HepG2 (cell line): Measurements from ENCODE around the gene ADAMTS13. TPM values are rescaled to one million over a fixed set of nuclear protein-coding genes. Genes with fewer than 3 reads are reported as not detected.

Experiments used
- ATAC-seq: fragments of 200-7000 bp; cut with Tn5 transposase; 3 replicates; pipeline ENCODE4 v1.9.1; 2020; ENCODE audit warnings: mild to moderate bottlenecking, moderate library complexity
- BruUV-seq: library from RNA; stranded (reverse); fragments of 400-500 nt; replicated peaks from 2 replicates; lab custom pipeline; 2021; lab: Mats Ljungman, UMichigan
- CTCF ChIA-PET: fragments of 300-600 bp; formaldehyde crosslinking; extraction: SDS; loops from one replicate; lab custom pipeline; 2021; ENCODE audit warnings: low total read pairs, inconsistent platforms, low intra/inter-chr PET ratio; lab: Yijun Ruan, JAX
- POLR2A ChIA-PET: fragments of 350-600 bp; sonication (Branson Sonifier 250); formaldehyde crosslinking; loops from one replicate; lab custom pipeline; 2020; ENCODE audit warnings: antibody characterized with exemption, inconsistent platforms; lab: Yijun Ruan, JAX
- DNase-seq: peaks from one replicate; pipeline ENCODE4 v3.0.0-alpha.2; 2015; ENCODE audit warnings: low spot score
- FAIRE-seq: peaks from 3 replicates; lab custom pipeline; 2011; peaks lifted over from hg19 to GRCh38; lab: Jason Lieb, UNC
- H2AFZ ChIP-seq: one replicate; pipeline ENCODE4 v1.6.1; 2011; ENCODE audit warnings: low read length, inconsistent platforms
- H3K27ac ChIP-seq: fragments of 300-600 bp; 3 replicates; pipeline ENCODE4 v1.8.0; 2011; ENCODE audit warnings: mixed run types, mild to moderate bottlenecking, mixed read lengths, low read length, inconsistent platforms; ENCODE audit not compliant: insufficient read depth; ENCODE audit errors: extremely low read length
- H3K27me3 ChIP-seq, 2 experiments: fragments of 200-600 bp in 1 of 2; 2 replicates in 1 of 2; 3 replicates in 1 of 2; pipeline versions ENCODE4 v1.6.0 to v1.8.0; 2011; ENCODE audit warnings: low read length in 2 of 2, mild to moderate bottlenecking in 2 of 2, moderate library complexity in 2 of 2, inconsistent platforms in 1 of 2; ENCODE audit not compliant: insufficient read depth in 2 of 2, control insufficient read depth in 1 of 2
- H3K36me3 ChIP-seq, 2 experiments: fragments of 200-600 bp in 1 of 2; replicated peaks in 1 of 2; 2 replicates in 1 of 2; 3 replicates in 1 of 2; pipeline versions ENCODE4 v1.5.1 to v1.8.0; 2011; ENCODE audit warnings: low read length in 2 of 2, inconsistent platforms in 1 of 2; ENCODE audit not compliant: insufficient read depth in 2 of 2, control insufficient read depth in 1 of 2
- H3K4me1 ChIP-seq: 2 replicates; pipeline ENCODE4 v1.5.1; 2012; ENCODE audit warnings: low read length, inconsistent platforms; ENCODE audit not compliant: insufficient read depth
- H3K4me2 ChIP-seq: 2 replicates; pipeline ENCODE4 v1.6.0; 2011; ENCODE audit warnings: low read depth, low read length, inconsistent platforms
- H3K4me3 ChIP-seq, 3 experiments: fragments of 200-600 bp in 1 of 3; sonication (generic), shearing (Covaris generic) in 1 of 3; replicated peaks in 1 of 3; 2 replicates each; pipeline ENCODE4 v1.5.1; 2011 to 2016; ENCODE audit warnings: low read length in 3 of 3, inconsistent platforms in 2 of 3, low read depth in 2 of 3, mild to moderate bottlenecking in 2 of 3, control low read depth in 1 of 3, mixed read lengths in 1 of 3; ENCODE audit not compliant: insufficient read depth in 1 of 3
- H3K79me2 ChIP-seq: one replicate; pipeline ENCODE4 v1.6.1; 2011; ENCODE audit warnings: low read length, inconsistent platforms; ENCODE audit not compliant: insufficient read depth
- H3K9ac ChIP-seq: 2 replicates; pipeline ENCODE4 v1.6.0; 2011; ENCODE audit warnings: mild to moderate bottlenecking, low read depth, low read length, inconsistent platforms; ENCODE audit not compliant: insufficient read depth
- H3K9me3 ChIP-seq: 2 replicates; pipeline ENCODE4 v1.5.1; 2012; ENCODE audit warnings: mild to moderate bottlenecking, low read length
- H4K20me1 ChIP-seq: 2 replicates; pipeline ENCODE4 v1.6.0; 2011; ENCODE audit warnings: inconsistent platforms, mild to moderate bottlenecking, low read length, moderate library complexity; ENCODE audit not compliant: insufficient read depth
- AGO2 ChIP-seq: fragments of 200-400 bp; formaldehyde crosslinking; optimal IDR thresholded peaks from 2 replicates; pipeline ENCODE3; 2017; ENCODE audit warnings: mild to moderate bottlenecking, low read depth, low read length, moderate library complexity
- ATF6 ChIP-seq: sonication (generic); formaldehyde crosslinking; conservative IDR thresholded peaks from 2 replicates; pipeline ENCODE4 v1.4.0; 2020; ENCODE audit warnings: missing genetic modification reagents
- BRCA1 ChIP-seq: sonication (generic); formaldehyde crosslinking; IDR thresholded peaks from 2 replicates; pipeline ENCODE4 v1.4.0; 2020; ENCODE audit warnings: missing genetic modification reagents
- IKZF5 ChIP-seq: IDR thresholded peaks from 2 replicates; pipeline ENCODE4 v1.6.1; 2018; ENCODE audit warnings: missing genetic modification reagents, mild to moderate bottlenecking, missing compliant biosample characterization
- RBFOX2 ChIP-seq: fragments of 200-400 bp; formaldehyde crosslinking; IDR thresholded peaks from 2 replicates; pipeline ENCODE4 v1.6.1; 2017; ENCODE audit warnings: low read depth, mild to moderate bottlenecking, low read length
- SALL2 ChIP-seq: sonication (generic); formaldehyde crosslinking; IDR thresholded peaks from 2 replicates; pipeline ENCODE4 v1.8.1; 2023; ENCODE audit warnings: mild to moderate bottlenecking, missing genetic modification reagents, inconsistent platforms
- SP5 ChIP-seq: IDR thresholded peaks from 2 replicates; pipeline ENCODE4 v1.6.1; 2016; ENCODE audit warnings: low read depth, borderline replicate concordance
- TCF7 ChIP-seq: sonication (generic); IDR thresholded peaks from 2 replicates; pipeline ENCODE4 v1.6.1; 2016; ENCODE audit warnings: antibody characterized with exemption, low read depth
- ZFP36L1 ChIP-seq: sonication (generic); formaldehyde crosslinking; IDR thresholded peaks from 2 replicates; pipeline ENCODE4 v1.8.0; 2022; ENCODE audit warnings: mild to moderate bottlenecking, missing genetic modification reagents, moderate library complexity
- WGBS: methylation state at CpG from one replicate; pipeline ENCODE4 v1.1.6; 2017; ENCODE audit warnings: low lambda C conversion rate; 5-methylcytosine and 5-hydroxymethylcytosine counted together
- in situ Hi-C: cut with HindIII; loops from 2 replicates; pipeline ENCODE4 v1.10.0; 2017; ENCODE audit warnings: low pct_unique_long_range_greater_than_20kb; ENCODE audit not compliant: extremely low pct_ligation_motif_present
- intact Hi-C: fragments of 100-400 bp; cut with micrococcal nuclease; formaldehyde crosslinking; loops from one replicate; pipeline ENCODE4 v1.10.0; 2022; ENCODE audit not compliant: unreplicated experiment
- polyA plus RNA-seq, 8 experiments: library from polyadenylated mRNA; depleted of rRNA in 3 of 8; stranded (reverse) in 7 of 8; unstranded in 1 of 8; fragments of >200 nt; fragmentation: Illumina TruSeq in 4 of 8; extraction: Trizol in 4 of 8; gene quantifications; 2 replicates each; pipeline versions ENCODE4 v1.2.1 to v1.2.3, GENCODE V29; 2011 to 2016; ENCODE audit warnings: low read depth in 4 of 8, missing spikeins in 1 of 8, mixed read lengths in 1 of 8; ENCODE audit not compliant: insufficient read depth in 1 of 8
- total RNA-seq, 5 experiments: library from RNA; depleted of rRNA; stranded (reverse); fragments of >200 nt; fragmentation: Illumina TruSeq; extraction: Trizol; gene quantifications; 2 replicates each; pipeline ENCODE4 v1.2.3, GENCODE V29; 2016; ENCODE audit warnings: low read depth in 1 of 5
- TF ChIP-seq, protein P1 (sequence below), 2 experiments: sonication (generic) in 1 of 2; formaldehyde crosslinking in 1 of 2; IDR thresholded peaks; 2 replicates each; pipeline versions ENCODE4 v1.4.0 to v1.6.1; 2018 to 2020; ENCODE audit warnings: missing genetic modification reagents in 2 of 2, borderline replicate concordance in 1 of 2, low read depth in 1 of 2, mild to moderate bottlenecking in 1 of 2, missing biosample characterization in 1 of 2

The ADAMTS13 gene
- total and polyA plus RNA-seq, 2 of the 13 experiments (the other 11 are each of a cell fraction or from before 2014, with no cell fraction given): 0.91 to 4.5 TPM

DNA sequence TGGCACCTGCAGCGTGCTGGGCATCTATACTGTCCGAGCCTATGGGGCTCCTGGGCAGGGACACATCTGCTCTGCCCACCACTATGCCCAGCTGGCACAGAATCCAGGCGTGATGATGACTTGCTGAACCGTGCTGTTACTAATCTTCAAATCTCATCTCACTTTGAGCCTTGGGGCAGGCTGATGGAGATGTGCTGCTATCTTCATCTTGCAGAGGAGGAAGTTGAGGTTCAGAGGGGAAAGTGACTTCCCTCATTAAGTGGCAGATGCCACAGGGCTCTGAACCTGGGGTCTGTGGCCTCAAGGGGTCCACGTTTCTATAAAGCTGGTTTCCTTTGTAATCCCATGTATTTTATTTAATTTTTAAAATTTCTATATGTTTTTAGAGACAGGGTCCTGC lies 52.0 kb downstream of the ADAMTS13 start:
- H3K27ac ChIP-seq: no peak overlapping the region
- ChIA-PET POLR2A (no interaction called here), CTCF (no interaction called here)
- WGBS: 93% methylated on average over 3 of the region's 5 CpGs
- no peak overlapping the region for H2AFZ ChIP-seq
- TF ChIP-seq ZFP36L1 (CRISPR knock-in tag) (no peak), SP5 (CRISPR knock-in tag) (no peak), TCF7 (no peak)
- H3K4me2 ChIP-seq: no peak overlapping the region
- no peaks in the 10 kb centered on the region for H3K9me3 ChIP-seq
- BruUV-seq: no TSS peak
- H3K4me3 ChIP-seq: no peak overlapping the region
- 0 out of 2 replicates have a peak, but pooled peaks cover 2% of the 10 kb centered on the region for H4K20me1 ChIP-seq
- no peak overlapping the region for H3K9ac ChIP-seq
- intact Hi-C loops (no loop called here), in situ Hi-C loops (no loop called here)
- 0 out of 5 replicates have a peak, but pooled peaks cover 0 to 3% of the 10 kb centered on the region in 2 experiments for H3K36me3 ChIP-seq
- H3K79me2 ChIP-seq: no peaks in the 10 kb centered on the region
- ATAC-seq (no peak), DNase-seq (no peak), FAIRE-seq (no peak)
- peaks cover 26% of the 10 kb centered on the region for H3K4me1 ChIP-seq
- H3K27me3 ChIP-seq: no peaks in the 10 kb centered on the region

DNA sequence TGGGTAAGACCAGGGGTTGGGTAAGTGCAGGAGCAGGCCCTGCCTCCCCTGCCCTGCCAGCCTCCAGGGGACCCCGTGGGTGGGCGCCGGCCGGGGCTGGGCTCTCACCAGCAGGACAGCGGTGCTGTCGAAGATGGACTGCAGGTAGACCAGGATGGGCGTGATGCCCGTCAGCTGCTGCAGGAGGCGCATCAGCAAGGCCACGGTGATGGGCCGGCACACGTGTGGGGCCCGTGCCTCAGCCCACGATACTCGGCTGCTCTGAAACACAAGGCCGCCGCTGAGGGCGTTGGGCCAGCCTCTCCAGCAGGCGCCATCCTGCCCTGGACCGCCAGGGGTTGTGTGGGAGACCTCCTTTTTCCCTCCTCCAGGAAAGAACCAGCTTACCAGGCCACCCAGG lies 52.7 kb downstream of the ADAMTS13 start:
- 95% methylated on average over 8 of the region's 20 CpGs for WGBS
- Histone ChIP-seq H4K20me1 (0 out of 2 replicates have a peak, but pooled peaks cover 2% of the 10 kb centered on the region), H3K9ac (no peak overlapping the region), H3K27me3 (peaks cover 0 to 6% of the 10 kb centered on the region in 2 experiments; a peak in 3 of 5 replicates), H3K4me1 (peaks cover 32% of the 10 kb centered on the region), H3K36me3 (0 out of 5 replicates have a peak, but pooled peaks cover 0 to 3% of the 10 kb centered on the region in 2 experiments), H3K27ac (no peak overlapping the region), H3K79me2 (no peaks in the 10 kb centered on the region), H3K4me2 (no peak overlapping the region), H3K9me3 (no peaks in the 10 kb centered on the region), H3K4me3 (no peak overlapping the region), H2AFZ (no peak overlapping the region)
- no TSS peak for BruUV-seq
- in situ Hi-C loops: no loop called here
- no peak for TF ChIP-seq SALL2 (CRISPR knock-in tag)
- TF ChIP-seq BRCA1 (CRISPR knock-in tag): no peak
- TF ChIP-seq RBFOX2: 0 out of 2 replicates have a peak, but pooled peaks have one; percentile 16
- TF ChIP-seq ATF6 (CRISPR knock-in tag): no peak
- TF ChIP-seq AGO2: peak; percentile 45
- TF ChIP-seq, protein P1, sequence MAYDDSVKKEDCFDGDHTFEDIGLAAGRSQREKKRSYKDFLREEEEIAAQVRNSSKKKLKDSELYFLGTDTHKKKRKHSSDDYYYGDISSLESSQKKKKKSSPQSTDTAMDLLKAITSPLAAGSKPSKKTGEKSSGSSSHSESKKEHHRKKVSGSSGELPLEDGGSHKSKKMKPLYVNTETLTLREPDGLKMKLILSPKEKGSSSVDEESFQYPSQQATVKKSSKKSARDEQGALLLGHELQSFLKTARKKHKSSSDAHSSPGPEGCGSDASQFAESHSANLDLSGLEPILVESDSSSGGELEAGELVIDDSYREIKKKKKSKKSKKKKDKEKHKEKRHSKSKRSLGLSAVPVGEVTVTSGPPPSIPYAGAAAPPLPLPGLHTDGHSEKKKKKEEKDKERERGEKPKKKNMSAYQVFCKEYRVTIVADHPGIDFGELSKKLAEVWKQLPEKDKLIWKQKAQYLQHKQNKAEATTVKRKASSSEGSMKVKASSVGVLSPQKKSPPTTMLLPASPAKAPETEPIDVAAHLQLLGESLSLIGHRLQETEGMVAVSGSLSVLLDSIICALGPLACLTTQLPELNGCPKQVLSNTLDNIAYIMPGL (CRISPR knock-in tag; IDR thresholded peaks at IDR 0.05; ENCODE audit: borderline replicate concordance in 1 of 2, low read depth in 1 of 2): no peak
- no peak for TF ChIP-seq IKZF5 (CRISPR knock-in tag)
- DNase-seq (no peak), ATAC-seq (no peak), FAIRE-seq (no peak)
- ChIA-PET POLR2A (no interaction called here), CTCF (no interaction called here)
- intact Hi-C loops: no loop called here
